TTC549 (cell line): Measurements from ENCODE around the gene FRMD4B.

Source experiments
- FAIRE-seq: peaks from 2 replicates; lab custom pipeline; 2012; peaks lifted over from hg19 to GRCh38; lab: Jason Lieb, UNC

The FRMD4B gene

DNA sequence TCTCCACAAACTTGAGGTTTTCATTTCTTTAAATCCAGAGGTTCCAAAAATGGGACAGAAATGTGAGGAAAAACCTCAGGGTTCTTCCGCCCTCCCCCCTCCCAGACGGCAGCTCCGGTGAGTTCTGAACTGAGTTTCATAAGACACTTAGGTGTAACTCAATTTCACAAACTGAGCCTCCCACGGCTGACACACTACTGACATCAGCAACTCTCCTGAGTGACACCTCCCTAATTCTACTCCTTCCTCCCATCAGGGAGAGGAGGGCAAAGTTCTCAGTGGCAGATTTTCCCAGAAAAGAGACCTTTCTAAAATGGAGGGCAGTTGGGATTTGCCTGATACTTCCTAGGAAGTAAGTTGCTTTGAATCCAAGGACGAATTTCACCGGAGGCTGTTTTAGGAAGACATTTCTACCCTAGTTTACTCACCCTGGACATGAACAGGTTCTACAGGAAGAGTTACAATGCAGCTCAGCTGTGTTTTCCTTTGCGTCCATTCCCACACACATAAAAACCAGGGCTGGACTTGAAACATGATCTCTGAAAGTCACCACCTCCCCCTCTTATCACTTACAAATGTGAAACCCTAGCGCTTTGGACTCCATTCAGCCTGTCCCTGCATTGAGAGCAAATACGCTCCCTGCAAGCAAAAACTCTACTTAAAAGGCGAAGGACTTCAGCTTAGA, 185.4 kb downstream of the FRMD4B start:
- no peak for FAIRE-seq

DNA sequence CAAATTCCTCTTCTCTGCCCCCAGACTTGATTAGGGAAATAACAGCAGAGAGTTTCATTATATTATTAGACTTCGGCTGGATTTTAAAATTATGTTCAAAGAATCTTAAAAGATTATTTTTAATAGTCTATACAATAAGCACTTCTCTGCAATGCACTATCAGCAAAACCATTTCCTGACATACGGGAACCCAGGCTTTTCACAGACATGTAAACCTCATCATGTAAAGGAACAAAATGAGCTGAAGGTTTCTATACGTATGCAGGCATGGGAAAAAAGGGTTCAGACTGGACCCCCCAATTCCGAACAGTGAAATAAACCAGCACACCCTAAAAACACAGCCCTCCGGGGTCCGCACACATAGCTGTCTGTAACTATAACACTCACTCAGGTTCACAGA, 185.9 kb downstream of the FRMD4B start:
- no peak for FAIRE-seq

DNA sequence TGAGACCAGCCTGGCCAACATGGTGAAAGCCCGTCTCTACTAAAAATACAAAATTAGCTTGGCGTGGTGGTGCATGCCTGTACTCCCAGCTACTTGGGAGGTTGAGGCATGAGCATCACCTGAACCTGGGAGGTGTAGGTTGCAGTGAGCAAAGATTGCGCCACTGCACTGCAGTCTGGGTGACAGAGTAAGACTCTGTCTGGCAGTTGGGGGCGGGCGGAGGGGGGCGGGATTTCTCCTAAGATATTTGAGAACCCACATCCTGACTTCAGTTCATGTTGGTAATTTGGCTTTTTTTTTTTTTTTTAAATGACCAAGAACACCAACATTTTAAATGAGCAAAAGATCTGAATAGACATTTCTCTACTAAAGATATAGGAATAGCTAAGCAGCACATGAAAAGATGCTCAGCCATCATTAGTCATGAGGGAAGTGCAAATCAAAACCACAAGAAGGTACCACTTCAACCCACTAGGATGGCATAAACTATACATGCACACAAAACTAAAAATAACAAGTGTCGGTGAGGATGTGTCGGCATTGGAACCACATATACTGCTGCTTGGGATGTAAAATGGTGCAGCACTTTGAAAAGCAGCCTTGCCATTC, 187.9 kb downstream of the FRMD4B start:
- FAIRE-seq: no peak

DNA sequence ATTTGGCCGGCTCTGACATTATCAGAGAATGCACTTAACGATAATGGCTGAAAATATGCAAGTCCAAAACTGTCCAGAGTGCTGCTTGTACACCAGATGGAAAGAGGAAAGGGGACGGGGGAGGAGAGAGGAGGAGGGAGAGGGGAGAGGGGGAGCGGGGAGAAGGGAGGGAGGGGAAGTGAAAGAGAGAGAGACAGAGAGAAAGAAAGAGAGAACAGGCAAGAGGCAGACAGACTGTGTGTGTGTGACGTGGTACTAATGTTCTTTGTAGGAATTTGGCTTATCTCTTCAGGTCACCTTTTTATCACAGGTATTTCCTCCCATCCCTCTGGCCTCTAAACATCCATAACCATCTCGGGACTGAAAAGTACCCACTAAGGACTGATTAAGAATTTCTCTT, 188.4 kb downstream of the FRMD4B start:
- no peak for FAIRE-seq

DNA sequence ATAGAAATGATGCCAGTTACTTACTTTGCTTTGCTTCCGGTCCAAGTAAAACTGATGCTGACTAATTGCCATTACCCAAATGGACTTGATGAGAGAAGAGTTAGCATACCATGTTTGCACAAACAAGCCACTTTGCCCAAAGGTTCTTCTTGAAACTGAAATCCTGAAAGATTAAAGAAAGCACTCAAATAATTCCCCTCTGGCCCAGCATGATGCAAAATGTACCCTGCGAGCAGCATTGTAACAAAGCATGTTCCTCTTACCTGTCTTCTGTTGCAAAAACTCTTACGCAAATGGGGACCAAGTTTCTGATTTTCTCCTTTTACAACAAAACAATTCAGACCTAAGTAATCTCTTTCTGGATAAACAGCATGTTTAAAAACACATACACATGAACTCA, 189.0 kb downstream of the FRMD4B start:
- no peak for FAIRE-seq

DNA sequence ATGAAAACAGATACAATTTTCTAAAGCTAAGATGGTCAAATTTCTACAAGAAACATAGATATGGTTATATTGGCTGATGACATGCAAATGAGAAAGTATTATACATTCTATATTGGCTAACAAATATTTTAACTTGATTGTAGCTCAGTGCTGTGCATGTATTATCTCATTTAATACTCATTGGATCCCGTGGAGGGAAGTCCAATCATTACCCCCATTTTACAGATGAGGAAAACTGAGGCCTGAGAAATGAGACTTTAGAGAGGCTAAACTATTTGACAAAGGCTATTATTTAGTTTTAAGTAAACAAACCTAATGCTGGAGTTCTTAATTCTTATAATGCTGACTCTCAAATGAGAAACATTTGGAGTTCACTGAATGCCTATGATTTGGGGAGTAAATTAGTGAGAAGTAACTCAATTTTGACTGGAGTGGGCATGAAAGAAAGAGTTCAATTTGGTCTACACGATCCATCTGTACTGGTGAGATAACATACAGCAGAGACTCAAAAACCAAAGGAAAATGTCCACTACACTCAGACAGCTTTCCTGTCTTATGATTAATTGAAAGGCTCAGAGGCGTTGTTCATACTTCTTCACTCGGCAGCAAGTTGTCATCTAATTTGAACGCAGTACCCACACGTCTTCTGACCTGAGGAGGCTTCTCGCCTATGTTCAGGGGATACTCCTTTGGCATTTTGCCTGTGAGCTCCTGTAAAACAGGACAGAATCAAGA, 191.3 kb downstream of the FRMD4B start:
- FAIRE-seq: no peak

DNA sequence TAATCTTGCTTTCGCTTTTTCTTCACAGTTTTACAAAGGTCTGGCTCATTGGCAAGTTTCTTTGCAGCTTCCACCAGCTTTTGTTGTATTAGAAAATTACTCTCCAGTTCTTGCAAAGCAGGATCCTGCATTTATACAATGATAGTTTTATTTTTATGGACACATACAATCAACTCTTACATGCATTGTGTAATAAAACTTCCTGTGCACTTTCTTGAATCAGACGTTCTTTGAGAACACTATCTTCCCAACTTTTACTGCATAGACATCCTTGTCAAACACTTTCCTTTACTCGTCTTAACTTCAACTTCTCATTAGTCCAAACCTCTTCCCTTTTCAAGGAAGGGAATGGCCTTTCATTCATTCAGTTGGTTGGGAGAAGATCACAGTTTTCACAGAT, 192.1 kb downstream of the FRMD4B start:
- no peak for FAIRE-seq

DNA sequence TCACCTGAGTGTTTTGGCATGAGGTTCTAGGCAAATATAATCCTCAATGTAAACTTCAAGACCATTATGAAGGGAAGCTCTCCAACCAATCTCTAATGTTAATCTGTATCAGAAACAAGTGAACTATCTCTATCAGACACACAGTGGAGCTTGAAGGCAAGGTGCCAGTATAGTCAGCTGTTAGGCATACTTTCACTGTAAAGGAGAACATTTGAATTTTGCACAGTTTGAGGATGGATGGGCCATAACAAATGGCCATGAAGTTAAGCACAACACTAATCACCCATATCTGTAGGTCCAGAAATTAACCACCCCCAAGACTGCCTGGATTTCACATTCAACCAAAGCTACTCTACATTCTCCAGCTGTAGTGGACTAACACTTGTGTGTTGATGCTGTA, 194.4 kb downstream of the FRMD4B start:
- no peak for FAIRE-seq

DNA sequence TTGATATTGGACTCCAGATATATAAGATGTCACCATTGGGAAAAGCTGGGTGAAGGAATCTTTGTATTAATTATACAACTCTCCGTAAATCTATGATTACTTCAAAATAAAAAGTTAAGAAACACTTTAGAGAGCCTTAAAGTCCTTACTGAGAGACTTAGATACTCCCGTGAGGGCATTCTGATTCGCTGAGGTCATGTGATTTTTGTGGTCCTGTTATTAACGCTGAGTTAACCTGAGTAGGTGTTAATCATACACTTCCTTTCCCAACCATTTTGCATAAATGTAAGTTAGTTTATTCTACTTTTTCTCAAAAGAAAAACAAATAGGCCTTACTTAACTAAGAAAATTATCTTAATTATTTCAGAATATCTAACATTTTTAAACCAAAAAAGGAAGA, 196.4 kb downstream of the FRMD4B start:
- no peak for FAIRE-seq

DNA sequence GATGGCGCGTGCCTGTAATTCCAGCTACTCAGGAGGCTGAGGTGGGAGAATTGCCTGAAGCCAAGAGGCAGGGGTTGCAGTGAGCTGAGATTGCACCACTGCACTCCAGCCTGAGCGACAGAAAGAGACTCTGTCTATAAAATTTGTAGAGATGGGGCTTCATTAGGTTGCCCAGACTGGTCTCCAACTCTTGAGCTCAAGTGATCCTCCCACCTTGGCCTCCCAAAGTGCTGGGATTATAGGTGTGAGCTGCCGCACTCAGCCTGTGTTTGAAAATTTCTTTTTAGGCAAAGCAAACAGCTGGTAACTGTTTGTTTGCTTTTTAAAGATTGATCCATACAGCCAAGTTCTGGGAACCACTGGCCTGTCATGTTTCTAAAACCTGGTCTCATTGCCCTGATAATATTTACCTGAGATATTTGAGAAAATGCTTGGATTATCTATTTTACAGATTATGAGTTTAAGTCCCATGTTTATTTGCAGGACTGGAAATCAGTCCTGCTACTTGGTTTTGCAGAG, 199.3 kb downstream of the FRMD4B start:
- FAIRE-seq: no peak

DNA sequence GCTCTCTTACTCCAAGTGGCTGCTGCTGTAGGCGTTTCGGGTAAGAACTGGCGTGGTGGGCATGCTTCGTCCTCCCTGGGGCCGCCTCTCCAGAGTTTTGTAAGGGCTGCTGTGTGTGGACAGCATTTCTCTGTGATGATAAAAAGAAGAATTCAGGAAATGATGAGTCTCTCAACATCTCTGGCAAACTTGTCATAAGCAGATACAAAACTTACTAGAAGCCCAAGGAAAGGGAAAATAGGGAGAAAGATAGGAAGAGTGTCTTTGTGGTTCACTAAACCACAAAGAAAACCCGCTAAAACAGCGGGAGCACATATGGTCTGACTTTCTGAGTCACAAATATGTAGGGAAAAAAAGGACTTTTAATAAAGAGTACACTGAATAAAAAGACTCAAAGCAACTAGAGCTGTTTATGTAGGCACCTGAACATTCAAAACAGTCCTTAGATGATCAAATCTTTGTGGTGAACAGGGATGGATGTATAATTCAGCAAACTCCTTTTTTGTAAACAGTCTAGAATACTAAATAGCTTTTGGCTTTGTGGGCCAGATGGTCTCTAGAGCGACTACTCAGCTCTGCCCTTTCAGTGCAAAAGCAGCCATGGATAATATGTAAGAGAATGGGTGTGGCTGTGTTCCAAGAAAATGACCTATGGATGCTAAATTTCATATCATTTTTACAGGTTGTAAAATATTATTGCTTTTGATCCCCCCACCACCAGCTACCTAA, 203.1 kb downstream of the FRMD4B start:
- FAIRE-seq: no peak

DNA sequence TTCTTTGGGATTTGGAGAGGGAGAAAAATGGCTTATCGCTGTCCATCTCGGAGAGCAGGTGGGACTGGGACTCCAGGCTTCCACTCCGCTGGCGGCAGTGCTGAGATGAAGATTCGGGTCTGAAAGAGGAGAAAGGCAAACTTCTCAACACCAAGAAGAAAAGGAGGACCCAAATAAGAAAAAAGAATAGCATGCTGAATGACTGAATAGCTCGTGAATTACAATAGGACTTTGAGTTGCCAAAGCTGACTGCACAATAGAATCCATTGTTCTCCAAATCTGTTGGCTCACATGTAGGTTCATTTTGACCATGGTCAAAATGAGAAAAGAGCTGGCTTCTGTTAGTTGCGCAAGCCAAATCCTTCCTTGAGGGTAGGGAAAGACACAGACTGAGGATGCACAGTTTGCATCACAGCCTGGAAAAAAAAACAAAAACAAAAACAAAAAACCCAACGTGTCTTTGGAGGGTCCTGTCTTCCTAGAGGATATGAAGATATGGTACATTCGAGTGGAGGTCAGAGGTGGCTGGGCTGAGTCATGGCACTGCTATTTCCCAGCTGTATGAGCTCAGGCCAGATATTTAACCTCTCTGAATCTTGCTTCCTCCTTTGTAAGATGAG, 204.2 kb downstream of the FRMD4B start:
- no peak for FAIRE-seq

DNA sequence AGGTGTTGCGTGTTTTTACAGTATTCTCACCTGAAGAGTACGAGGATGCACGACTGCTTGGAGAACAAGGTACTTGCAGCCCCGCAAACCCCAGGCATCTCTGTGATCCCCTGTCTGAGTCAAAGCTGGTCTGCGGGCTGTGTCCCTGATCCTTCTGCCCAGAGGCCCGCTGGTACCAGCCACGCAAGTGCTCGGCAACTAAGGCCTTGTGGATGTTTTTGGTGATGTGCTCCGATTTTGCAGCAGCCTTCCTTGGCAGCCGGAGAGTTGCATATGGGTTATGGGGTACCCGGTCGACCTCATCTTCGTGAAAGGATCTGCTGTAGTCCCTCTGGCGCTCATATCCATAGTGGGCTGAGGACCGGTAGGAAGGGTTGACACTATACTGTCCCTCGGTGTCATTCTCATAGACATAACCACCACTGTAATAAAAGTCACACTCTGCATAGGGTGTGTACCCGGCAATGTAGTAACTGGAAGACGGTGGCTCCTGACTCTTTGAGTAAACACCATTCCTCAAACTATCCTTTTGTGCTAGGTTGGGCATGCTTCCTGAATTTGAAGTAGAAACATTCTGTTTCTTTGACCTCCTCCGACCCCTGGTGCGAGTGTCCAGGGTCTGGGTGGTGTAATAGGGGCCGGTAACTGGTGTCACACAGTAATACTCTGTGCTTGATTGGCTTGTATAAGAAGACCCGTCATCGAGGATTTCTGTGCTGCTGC, 204.9 kb downstream of the FRMD4B start:
- FAIRE-seq: no peak

DNA sequence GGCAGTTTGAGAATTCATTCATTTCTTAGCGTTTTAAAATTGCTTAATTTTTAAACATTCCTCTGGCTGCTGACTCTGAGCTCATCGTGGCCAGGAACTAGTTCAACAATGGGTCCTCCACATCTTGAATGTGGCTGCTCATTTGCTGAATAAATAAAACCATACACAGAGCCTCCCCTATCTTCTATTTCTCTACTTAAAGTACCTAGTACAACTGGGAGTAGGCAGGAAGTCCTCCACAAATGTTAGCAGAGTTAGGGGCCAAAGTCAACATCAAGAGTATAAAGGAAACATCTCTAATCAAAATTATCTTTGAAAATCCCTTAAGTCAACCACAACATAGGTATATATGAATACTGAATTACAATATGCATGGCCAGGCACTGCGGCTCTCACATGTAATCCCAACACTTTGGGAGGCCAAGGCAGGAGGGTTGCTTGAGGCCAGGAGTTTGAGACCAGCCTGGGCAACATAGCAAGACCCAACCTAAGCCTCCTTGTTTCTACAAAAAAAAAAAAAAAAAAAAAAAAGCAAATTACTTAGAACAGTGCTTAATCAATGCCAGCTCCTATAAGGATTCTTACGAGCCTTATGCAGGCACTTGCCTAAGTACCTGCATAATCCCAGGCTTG, 206.0 kb downstream of the FRMD4B start:
- no peak for FAIRE-seq

DNA sequence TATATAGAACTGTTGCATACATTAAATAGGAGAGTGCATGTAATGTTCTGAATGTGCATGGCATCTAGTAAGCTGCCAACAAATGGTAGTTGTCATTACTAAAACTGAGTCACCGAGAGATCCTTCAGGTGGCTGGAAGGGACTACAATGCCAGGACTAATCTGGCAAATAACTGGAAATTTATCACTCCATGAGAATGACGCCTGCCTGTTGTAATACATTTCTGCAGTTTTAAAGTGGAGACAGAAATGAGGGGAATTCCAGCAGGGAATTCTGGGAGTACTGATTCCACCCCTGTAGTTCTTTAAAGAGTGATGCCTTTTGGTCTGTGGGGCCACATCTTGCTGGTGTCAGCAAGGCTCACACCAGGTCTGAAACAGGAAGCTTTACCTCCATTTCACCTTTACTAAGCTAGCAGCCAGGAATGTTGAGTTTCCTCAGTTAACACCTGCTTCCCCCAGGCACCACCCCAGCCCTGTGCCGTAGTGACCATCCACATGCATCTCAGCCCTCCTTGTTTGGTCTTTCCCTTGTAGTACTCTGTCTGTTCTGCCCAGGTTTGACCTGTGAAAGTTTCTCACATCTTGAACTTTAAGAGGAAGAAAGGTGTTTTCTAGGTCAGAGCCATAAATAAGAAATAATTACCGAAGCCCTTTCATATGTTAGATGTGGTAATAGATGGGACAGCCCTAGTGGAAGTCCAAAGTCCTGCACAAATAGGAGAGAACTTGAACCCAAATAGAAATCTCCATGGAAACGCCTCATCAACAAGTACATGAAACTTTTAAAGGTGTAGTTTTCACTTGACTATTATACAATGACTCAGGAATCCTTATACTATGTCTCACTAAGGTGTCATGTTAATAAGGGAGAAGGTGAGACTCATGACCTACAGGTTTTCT, 206.8 kb downstream of the FRMD4B start:
- FAIRE-seq: no peak

DNA sequence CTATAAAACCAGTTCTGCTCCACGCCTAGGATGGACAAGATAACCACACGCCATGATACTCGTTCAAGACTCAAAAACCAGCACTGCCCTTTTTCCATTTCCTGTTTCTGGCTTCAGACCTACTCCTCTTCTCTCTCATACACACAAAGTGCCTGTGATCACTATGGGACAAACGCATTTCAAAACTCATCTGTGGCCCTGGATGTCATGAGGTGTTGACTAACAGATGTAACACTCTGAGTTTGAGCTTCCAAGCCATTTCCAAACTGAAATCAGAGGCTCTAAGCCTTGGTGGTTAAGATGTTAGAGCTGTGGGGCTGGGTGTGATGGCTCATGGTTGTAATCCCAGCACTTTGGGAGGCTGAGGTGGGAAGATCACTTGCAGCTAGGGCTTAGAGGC, 207.8 kb downstream of the FRMD4B start:
- FAIRE-seq: no peak

DNA sequence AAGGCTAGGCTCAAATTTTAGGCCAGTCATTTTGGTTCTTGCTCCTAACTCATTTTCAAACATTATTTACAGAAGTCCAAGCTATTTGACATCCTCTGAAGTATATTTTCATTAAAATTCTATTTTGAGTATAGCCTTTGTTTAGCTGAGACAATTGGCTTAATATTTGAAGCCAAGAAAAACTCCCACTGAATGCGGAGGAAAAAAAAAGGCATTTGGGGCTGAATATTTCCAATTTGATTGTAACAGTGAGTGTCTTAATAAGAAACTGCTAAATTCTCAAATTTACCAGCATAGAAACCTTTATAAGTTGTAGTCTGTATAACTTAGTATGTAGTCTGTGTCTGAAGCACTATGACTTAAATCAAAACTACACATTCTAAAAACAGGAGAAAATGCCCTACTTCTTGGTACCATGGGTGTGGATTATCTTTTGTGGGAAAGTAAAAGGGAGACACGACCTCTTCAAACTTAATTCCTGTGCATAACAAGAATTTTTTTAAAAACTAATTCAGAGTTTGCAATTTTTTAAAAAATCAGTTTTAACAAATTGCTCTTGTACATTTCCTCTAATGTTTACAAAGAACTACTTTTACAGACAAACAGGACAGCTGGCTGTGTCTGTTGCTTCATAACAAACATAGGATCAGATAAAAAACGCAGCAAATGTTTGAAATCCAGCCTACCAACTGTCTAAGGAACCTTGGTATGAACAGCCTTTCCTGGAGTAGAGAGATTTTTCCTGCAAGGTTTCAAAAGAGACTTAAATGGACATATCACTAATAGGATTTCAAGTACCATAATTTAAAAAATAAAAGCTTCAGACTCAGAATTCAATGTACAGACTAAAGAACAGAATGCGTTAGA, 210.8 kb downstream of the FRMD4B start:
- no peak for FAIRE-seq

DNA sequence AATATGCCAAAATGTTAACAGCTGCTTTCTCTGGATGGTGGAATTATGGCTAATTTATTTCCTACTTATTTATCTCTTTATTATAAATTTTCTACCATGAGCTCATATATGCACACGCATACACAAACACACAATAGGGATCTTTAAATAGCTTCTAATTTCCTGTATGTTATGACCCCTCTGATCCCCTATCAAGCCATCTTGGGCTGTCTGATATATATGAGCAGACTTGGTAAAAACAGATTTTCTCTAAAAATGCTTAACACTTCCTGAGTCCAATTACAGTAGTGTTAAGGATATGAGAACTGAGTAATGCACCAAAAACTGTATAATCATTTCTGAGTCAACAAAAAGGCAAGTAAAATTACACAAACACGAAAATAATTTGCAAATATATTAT, 211.4 kb downstream of the FRMD4B start:
- FAIRE-seq: no peak

DNA sequence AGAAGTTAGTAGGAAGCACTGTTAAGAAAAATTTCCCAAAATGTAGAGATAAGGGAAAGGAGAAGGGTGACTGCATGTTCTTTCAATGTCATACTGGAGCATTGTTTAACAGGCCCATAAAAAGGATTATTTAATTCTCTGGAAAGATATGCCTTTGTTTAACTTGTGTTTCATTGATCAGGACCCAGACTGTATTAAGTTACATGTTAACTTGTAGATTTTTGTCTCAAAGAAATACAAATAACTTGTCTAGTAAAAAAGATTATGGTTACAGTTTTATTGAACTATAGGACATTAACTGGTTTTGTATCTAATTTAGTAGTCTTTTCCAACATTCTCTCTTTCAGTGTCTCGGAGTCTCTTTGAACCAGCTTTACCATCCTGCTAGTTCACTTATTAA, 213.8 kb downstream of the FRMD4B start:
- FAIRE-seq: no peak
